ENCODE measurements around the gene TAF12.
A peak's percentile ranks its signal among the peaks of the same experiment; 100 is the strongest.

TAF12 gene

DNA sequence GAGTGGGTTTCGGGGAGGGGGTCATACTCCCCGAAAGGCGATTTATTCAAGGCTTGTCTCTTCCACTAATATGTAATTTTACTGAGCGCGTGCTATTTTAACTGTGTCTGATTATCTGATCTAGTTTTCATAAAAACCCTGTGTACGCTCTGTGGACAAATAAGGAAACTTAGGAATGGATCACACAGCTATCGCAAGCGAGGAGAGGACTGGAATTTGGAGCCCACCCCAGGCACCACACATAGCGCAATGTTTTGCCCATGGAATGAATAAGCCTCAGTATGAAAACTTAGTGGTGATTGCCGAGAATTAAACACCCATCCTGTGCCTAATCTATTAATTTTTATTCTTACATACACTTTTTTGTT, 60.6 kb downstream of the TAF12 start:
- Histone ChIP-seq H3K27ac (peak overlapping the region; percentile 84 to 92), H3K4me3 (peak overlapping the region; percentile 83)
- no peak for DNase-seq (ENCODE audit: low spot score)
- TF ChIP-seq, protein P1, sequence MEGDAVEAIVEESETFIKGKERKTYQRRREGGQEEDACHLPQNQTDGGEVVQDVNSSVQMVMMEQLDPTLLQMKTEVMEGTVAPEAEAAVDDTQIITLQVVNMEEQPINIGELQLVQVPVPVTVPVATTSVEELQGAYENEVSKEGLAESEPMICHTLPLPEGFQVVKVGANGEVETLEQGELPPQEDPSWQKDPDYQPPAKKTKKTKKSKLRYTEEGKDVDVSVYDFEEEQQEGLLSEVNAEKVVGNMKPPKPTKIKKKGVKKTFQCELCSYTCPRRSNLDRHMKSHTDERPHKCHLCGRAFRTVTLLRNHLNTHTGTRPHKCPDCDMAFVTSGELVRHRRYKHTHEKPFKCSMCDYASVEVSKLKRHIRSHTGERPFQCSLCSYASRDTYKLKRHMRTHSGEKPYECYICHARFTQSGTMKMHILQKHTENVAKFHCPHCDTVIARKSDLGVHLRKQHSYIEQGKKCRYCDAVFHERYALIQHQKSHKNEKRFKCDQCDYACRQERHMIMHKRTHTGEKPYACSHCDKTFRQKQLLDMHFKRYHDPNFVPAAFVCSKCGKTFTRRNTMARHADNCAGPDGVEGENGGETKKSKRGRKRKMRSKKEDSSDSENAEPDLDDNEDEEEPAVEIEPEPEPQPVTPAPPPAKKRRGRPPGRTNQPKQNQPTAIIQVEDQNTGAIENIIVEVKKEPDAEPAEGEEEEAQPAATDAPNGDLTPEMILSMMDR (IDR thresholded peaks at IDR 0.05): no peak

- peak overlapping the region; percentile 84 to 92 for H3K27ac ChIP-seq
- H3K4me3 ChIP-seq: peak overlapping the region; percentile 83
- peak; percentile 97 for DNase-seq (ENCODE audit: low spot score)
- TF ChIP-seq, protein P1 (IDR thresholded peaks at IDR 0.05): no peak
Measured at GRCh38 chr1:28581531-28582247, 61.2 kb downstream of the TAF12 start.

GRCh38 chr1:28580722-28581530, 61.9 kb downstream of the TAF12 start:
- Histone ChIP-seq H3K27ac (peak overlapping the region; percentile 84 to 92), H3K4me3 (peak overlapping the region; percentile 83)
- DNase-seq (ENCODE audit: low spot score): no peak
- TF ChIP-seq, protein P1 (IDR thresholded peaks at IDR 0.05): no peak

- H3K27ac ChIP-seq: peak overlapping the region in 1 of 2 donors; percentile 7
- peak overlapping the region; percentile 83 for H3K4me3 ChIP-seq
- no peak for DNase-seq (ENCODE audit: low spot score)
- TF ChIP-seq, protein P1 (IDR thresholded peaks at IDR 0.05): no peak
Measured at GRCh38 chr1:28579401-28579800, 63.5 kb downstream of the TAF12 start.

DNA sequence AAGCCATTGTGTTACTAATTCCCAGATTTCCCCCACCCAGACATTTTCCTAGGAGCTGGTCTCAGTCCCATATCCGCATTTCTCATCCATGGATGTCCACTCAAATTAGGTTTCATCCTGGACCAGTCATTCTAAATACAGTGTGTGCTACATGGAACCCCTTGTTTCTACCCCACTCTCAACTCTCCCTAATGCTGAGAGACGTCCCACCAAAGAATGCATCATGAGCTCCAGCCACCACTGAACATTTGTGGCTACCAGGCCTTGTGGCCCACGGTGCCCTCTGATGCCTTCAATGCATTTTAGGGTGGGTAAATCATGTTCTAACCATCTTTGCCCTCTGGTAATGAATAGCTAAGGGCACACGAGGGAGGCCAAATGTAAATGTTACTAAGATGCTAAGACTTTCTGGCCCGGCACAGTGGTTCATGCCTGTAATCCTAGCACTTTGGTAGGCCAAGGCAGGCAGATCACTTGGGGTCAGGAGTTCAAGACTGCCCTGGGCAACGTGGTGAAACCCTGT, 64.1 kb downstream of the TAF12 start:
- no peak for DNase-seq (ENCODE audit: low spot score)
- TF ChIP-seq, protein P1 (IDR thresholded peaks at IDR 0.05): no peak
- no peak overlapping the region for H3K4me3 ChIP-seq
- H3K27ac ChIP-seq: no peak overlapping the region

DNA sequence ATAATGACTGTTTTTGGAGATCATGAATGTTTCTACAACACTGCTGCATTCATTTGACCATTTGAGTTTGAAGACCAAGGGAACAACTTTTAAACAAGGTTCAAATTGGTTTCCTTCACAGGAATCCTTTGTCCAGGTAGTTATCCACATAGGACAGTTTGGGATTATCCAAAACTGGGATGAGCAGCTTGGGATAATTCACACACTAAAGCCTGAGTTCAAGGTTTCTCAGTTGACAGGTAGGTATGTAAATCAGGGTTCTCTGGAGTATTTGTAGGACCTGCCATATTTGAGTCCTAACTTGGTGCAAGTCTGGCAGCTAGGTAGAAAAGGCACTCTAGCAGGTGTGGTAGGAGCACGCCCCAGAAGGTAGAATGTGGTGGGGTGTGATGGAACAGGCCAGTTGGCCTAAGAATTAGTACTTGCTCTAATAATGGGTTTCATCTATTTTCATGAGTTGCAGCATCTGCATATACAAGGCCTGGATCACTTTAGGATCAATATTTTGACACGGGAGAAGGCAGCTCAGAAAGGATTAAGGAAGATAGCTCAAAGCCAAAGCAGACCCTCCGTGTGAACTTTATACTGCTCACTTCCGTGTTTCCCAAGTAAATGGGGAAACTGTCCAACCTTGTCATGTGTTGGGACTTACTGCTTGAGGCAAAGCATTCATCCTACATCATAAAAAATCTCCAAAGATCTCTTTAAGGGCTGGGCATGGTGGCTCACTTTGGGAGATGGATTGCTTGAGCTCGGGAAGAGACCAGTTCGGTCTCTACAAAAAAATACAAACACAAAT, 64.9 kb downstream of the TAF12 start:
- Histone ChIP-seq H3K4me3 (no peak overlapping the region), H3K27ac (no peak overlapping the region)
- DNase-seq (ENCODE audit: low spot score): no peak
- TF ChIP-seq, protein P1 (IDR thresholded peaks at IDR 0.05): no peak

Measured in coronary artery (tissue), 2 donors.